SU-DHL-6 (cell line): ENCODE data around the gene EPHB2.

Experiments used
- EZH2phosphoT487 ChIP-seq: fragments of 200-600 bp; sonication (generic), shearing (Covaris generic); conservative IDR thresholded peaks from 2 replicates; pipeline ENCODE4 v1.6.1; 2018; ENCODE audit warnings: mild to moderate bottlenecking, antibody characterized with exemption, low read length, moderate library complexity, mixed read lengths
- TF ChIP-seq, protein P1 (sequence below): fragments of 200-600 bp; sonication (generic); IDR thresholded peaks from one replicate; pipeline ENCODE4 v1.5.1; 2017; ENCODE audit warnings: antibody characterized with exemption, mild to moderate bottlenecking, low read length, moderate library complexity; ENCODE audit not compliant: insufficient read depth, poor library complexity, severe bottlenecking

GRCh38 chr1:22780696-22781095, 70.1 kb downstream of the EPHB2 start:
- TF ChIP-seq, protein P1, sequence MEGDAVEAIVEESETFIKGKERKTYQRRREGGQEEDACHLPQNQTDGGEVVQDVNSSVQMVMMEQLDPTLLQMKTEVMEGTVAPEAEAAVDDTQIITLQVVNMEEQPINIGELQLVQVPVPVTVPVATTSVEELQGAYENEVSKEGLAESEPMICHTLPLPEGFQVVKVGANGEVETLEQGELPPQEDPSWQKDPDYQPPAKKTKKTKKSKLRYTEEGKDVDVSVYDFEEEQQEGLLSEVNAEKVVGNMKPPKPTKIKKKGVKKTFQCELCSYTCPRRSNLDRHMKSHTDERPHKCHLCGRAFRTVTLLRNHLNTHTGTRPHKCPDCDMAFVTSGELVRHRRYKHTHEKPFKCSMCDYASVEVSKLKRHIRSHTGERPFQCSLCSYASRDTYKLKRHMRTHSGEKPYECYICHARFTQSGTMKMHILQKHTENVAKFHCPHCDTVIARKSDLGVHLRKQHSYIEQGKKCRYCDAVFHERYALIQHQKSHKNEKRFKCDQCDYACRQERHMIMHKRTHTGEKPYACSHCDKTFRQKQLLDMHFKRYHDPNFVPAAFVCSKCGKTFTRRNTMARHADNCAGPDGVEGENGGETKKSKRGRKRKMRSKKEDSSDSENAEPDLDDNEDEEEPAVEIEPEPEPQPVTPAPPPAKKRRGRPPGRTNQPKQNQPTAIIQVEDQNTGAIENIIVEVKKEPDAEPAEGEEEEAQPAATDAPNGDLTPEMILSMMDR = no peak
- no peak for TF ChIP-seq EZH2phosphoT487
